OCI-LY7 (cell line): Measurements from ENCODE around the gene STAP2. TPM values are rescaled to one million over a fixed set of nuclear protein-coding genes. Genes with fewer than 3 reads are reported as not detected.
A peak's percentile ranks its signal among the peaks of the same experiment; 100 is the strongest.

Experiments
- BruUV-seq: library from RNA; stranded (reverse); fragments of 400-500 nt; replicated peaks from 2 replicates; lab custom pipeline; 2021; lab: Mats Ljungman, UMichigan
- CTCF ChIA-PET: fragments of 300-600 bp; sonication (Branson Sonifier 250); formaldehyde crosslinking; loops from one replicate; lab custom pipeline; 2022; ENCODE audit warnings: antibody characterized with exemption; ENCODE audit not compliant: unreplicated experiment; lab: Charles Lee
- POLR2A ChIA-PET: fragments of 300-600 bp; sonication (Branson Sonifier 250); formaldehyde crosslinking; loops from one replicate; lab custom pipeline; 2022; ENCODE audit warnings: antibody characterized with exemption; lab: Charles Lee
- DNase-seq: peaks from one replicate; pipeline ENCODE4 v3.0.0-alpha.2; 2015; ENCODE audit warnings: low spot score
- H2AFZ ChIP-seq: fragments of 200-600 bp; sonication (generic), shearing (Covaris generic); 2 replicates; pipeline ENCODE4 v1.6.1; 2014; ENCODE audit warnings: mild to moderate bottlenecking, antibody characterized with exemption, low read length, moderate library complexity
- H3K27ac ChIP-seq: fragments of 200-600 bp; sonication (generic); 2 replicates; pipeline ENCODE4 v1.5.1; 2014; ENCODE audit warnings: mixed run types, low read depth, mild to moderate bottlenecking, moderate library complexity, low read length, inconsistent platforms; ENCODE audit not compliant: poor library complexity, severe bottlenecking
- H3K36me3 ChIP-seq: fragments of 200-600 bp; sonication (generic); 2 replicates; pipeline ENCODE4 v1.6.1; 2014; ENCODE audit warnings: mild to moderate bottlenecking, antibody characterized with exemption, low read length, moderate library complexity, mixed read lengths; ENCODE audit not compliant: insufficient read depth
- H3K4me1 ChIP-seq: fragments of 200-600 bp; sonication (generic); 2 replicates; pipeline ENCODE4 v1.5.1; 2014; ENCODE audit warnings: mild to moderate bottlenecking, low read length; ENCODE audit not compliant: insufficient read depth, poor library complexity, severe bottlenecking
- H3K4me2 ChIP-seq: fragments of 200-600 bp; sonication (generic); 2 replicates; pipeline ENCODE4 v1.6.1; 2014; ENCODE audit warnings: mild to moderate bottlenecking, low read length
- H3K4me3 ChIP-seq: fragments of 200-600 bp; sonication (generic); 2 replicates; pipeline ENCODE4 v1.5.1; 2014; ENCODE audit warnings: mild to moderate bottlenecking, low read depth, low read length; ENCODE audit not compliant: poor library complexity, severe bottlenecking
- H3K79me2 ChIP-seq: fragments of 200-600 bp; sonication (generic); 2 replicates; pipeline ENCODE4 v1.6.1; 2016; ENCODE audit warnings: low read depth, mild to moderate bottlenecking, low read length, moderate library complexity, mixed read lengths; ENCODE audit not compliant: insufficient read depth
- H3K9me2 ChIP-seq: fragments of 200-600 bp; sonication (generic); 2 replicates; pipeline ENCODE4 v1.6.1; 2016; ENCODE audit warnings: mild to moderate bottlenecking, low read length, mixed read lengths; ENCODE audit not compliant: insufficient read depth
- H3K9me3 ChIP-seq: fragments of 200-600 bp; sonication (generic); 2 replicates; pipeline ENCODE4 v1.6.1; 2014; ENCODE audit warnings: mild to moderate bottlenecking, mixed run types, low read length, mixed read lengths
- H4K20me1 ChIP-seq: fragments of 200-600 bp; sonication (generic); 2 replicates; pipeline ENCODE4 v1.6.1; 2014; ENCODE audit warnings: mild to moderate bottlenecking, antibody characterized with exemption, low read length, moderate library complexity, mixed read lengths; ENCODE audit not compliant: insufficient read depth
- CTCF ChIP-seq: fragments of 200-600 bp; sonication (generic); conservative IDR thresholded peaks from 2 replicates; pipeline ENCODE4 v1.5.1; 2014; ENCODE audit warnings: mild to moderate bottlenecking, antibody characterized with exemption, low read length, moderate library complexity, mixed read lengths
- EZH2phosphoT487 ChIP-seq: fragments of 200-600 bp; sonication (generic); IDR thresholded peaks from 2 replicates; pipeline ENCODE4 v1.6.1; 2018; ENCODE audit warnings: low read depth, borderline replicate concordance, mild to moderate bottlenecking, mixed run types, antibody characterized with exemption, low read length, moderate library complexity, mixed read lengths
- intact Hi-C: fragments of 100-400 bp; cut with micrococcal nuclease; formaldehyde crosslinking; loops from one replicate; pipeline ENCODE4 v1.10.0; 2022; ENCODE audit not compliant: unreplicated experiment
- total RNA-seq, 2 experiments: library from RNA; depleted of rRNA in 1 of 2; stranded (reverse); fragments of >200 nt in 1 of 2; shearing (Covaris generic) in 1 of 2; gene quantifications; 2 replicates each; pipeline ENCODE4 v1.2.3, GENCODE V29; 2014 to 2022

The STAP2 gene
- total RNA-seq, 2 experiments from 2014 or later = 1.2 to 1.3 TPM

- Histone ChIP-seq H3K4me2 (peak overlapping the region; percentile 88), H3K9me3 (no peaks in the 10 kb centered on the region), H3K4me3 (peak overlapping the region; percentile 47), H3K79me2 (peaks cover 19% of the 10 kb centered on the region; the same call in 1 of the 2 replicates), H3K36me3 (peaks cover 10% of the 10 kb centered on the region; the same call in 1 of the 2 replicates), H3K27ac (no peak overlapping the region), H3K4me1 (peaks cover 52% of the 10 kb centered on the region), H4K20me1 (peaks cover 31% of the 10 kb centered on the region), H3K9me2 (no peaks in the 10 kb centered on the region), H2AFZ (no peak overlapping the region)
- TF ChIP-seq CTCF = no peak
- no peak for TF ChIP-seq EZH2phosphoT487
- no TSS peak for BruUV-seq
- POLR2A ChIA-PET = no interaction called here
- peak; percentile 16 for DNase-seq
- intact Hi-C loops = no loop called here
- CTCF ChIA-PET = no interaction called here
Measured at GRCh38 chr19:4379383-4380253, 41.0 kb upstream of the STAP2 start.

- Histone ChIP-seq H3K36me3 (peaks cover 6% of the 10 kb centered on the region; the same call in 1 of the 2 replicates), H3K4me1 (peaks cover 54% of the 10 kb centered on the region), H3K4me3 (no peak overlapping the region), H3K4me2 (peak overlapping the region; percentile 88), H2AFZ (no peak overlapping the region), H3K27ac (no peak overlapping the region), H3K79me2 (peaks cover 22% of the 10 kb centered on the region; the same call in 1 of the 2 replicates), H4K20me1 (peaks cover 31% of the 10 kb centered on the region), H3K9me3 (no peaks in the 10 kb centered on the region), H3K9me2 (no peaks in the 10 kb centered on the region)
- TF ChIP-seq EZH2phosphoT487 = no peak
- no peak for TF ChIP-seq CTCF
- intact Hi-C loops = no loop called here
- no TSS peak for BruUV-seq
- CTCF ChIA-PET = no interaction called here
- POLR2A ChIA-PET = no interaction called here
- DNase-seq = no peak
Measured at GRCh38 chr19:4378886-4379285, 40.3 kb upstream of the STAP2 start.
